Osteocyte (in vitro differentiated cells): ENCODE data around the gene MEIS3. TPM values are rescaled to one million over a fixed set of nuclear protein-coding genes. Genes with fewer than 3 reads are reported as not detected.

Experiments
- DNase-seq: peaks from one replicate; pipeline ENCODE4 v3.0.0; 2021; ENCODE audit warnings: mixed read lengths; ENCODE audit not compliant: unreplicated experiment; ENCODE audit errors: extremely low spot score
- H3K27ac Mint-ChIP-seq: one replicate; pipeline ENCODE4 v1.8.0; 2021; ENCODE audit warnings: mild to moderate bottlenecking, mixed read lengths; ENCODE audit not compliant: unreplicated experiment
- H3K27me3 Mint-ChIP-seq: one replicate; pipeline ENCODE4 v1.8.0; 2021; ENCODE audit warnings: mixed read lengths; ENCODE audit not compliant: unreplicated experiment
- H3K36me3 Mint-ChIP-seq: one replicate; pipeline ENCODE4 v1.8.0; 2021; ENCODE audit warnings: mixed read lengths; ENCODE audit not compliant: unreplicated experiment
- H3K4me1 Mint-ChIP-seq: one replicate; pipeline ENCODE4 v1.8.0; 2021; ENCODE audit warnings: mixed read lengths; ENCODE audit not compliant: unreplicated experiment
- H3K4me3 Mint-ChIP-seq: one replicate; pipeline ENCODE4 v1.8.0; 2021; ENCODE audit warnings: mild to moderate bottlenecking, moderate library complexity, mixed read lengths; ENCODE audit not compliant: unreplicated experiment
- H3K9me3 Mint-ChIP-seq: one replicate; pipeline ENCODE4 v1.8.0; 2021; ENCODE audit warnings: mixed read lengths; ENCODE audit not compliant: unreplicated experiment
- total RNA-seq: library from RNA; stranded (reverse); gene quantifications from 2 replicates; pipeline ENCODE4 v1.2.1, GENCODE V29; 2021
- TF ChIP-seq, protein P1 (sequence below): fragments of 200-600 bp; sonication (generic); IDR thresholded peaks from 2 replicates; pipeline ENCODE4 v1.5.0; 2021; ENCODE audit warnings: antibody characterized with exemption, mild to moderate bottlenecking, moderate library complexity

MEIS3 gene
- total RNA-seq, 1 donor from 2014 or later: 99.0 TPM

DNA sequence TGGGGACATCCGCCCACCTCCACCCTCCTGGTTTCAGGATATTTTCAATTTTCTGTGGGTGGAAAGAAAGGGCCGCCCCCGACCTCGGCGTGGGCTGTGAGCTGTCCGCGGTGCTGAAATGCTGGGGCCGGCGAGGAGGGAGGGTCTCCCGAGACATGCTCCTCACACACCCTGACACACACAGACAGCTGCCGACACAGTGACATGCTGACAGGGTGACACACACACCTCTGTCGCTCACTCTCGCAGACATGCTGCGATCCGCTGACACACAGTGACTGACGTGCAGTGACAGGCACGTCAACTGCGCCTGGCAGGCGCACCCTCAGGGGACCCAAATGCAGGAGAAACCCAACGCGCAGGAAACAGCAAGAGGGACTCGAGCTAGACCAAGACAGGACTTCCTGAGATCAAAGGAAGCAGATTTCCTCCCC lies 25.1 kb upstream of the MEIS3 start:
- no peak overlapping the region for H3K4me3 Mint-ChIP-seq
- H3K4me1 Mint-ChIP-seq: peaks cover 17% of the 10 kb centered on the region
- no peaks in the 10 kb centered on the region for H3K36me3 Mint-ChIP-seq
- no peak for DNase-seq
- no peak overlapping the region for H3K27ac Mint-ChIP-seq
- peaks cover 74% of the 10 kb centered on the region for H3K27me3 Mint-ChIP-seq
- no peaks in the 10 kb centered on the region for H3K9me3 Mint-ChIP-seq
- TF ChIP-seq, protein P1, sequence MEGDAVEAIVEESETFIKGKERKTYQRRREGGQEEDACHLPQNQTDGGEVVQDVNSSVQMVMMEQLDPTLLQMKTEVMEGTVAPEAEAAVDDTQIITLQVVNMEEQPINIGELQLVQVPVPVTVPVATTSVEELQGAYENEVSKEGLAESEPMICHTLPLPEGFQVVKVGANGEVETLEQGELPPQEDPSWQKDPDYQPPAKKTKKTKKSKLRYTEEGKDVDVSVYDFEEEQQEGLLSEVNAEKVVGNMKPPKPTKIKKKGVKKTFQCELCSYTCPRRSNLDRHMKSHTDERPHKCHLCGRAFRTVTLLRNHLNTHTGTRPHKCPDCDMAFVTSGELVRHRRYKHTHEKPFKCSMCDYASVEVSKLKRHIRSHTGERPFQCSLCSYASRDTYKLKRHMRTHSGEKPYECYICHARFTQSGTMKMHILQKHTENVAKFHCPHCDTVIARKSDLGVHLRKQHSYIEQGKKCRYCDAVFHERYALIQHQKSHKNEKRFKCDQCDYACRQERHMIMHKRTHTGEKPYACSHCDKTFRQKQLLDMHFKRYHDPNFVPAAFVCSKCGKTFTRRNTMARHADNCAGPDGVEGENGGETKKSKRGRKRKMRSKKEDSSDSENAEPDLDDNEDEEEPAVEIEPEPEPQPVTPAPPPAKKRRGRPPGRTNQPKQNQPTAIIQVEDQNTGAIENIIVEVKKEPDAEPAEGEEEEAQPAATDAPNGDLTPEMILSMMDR: no peak

DNA sequence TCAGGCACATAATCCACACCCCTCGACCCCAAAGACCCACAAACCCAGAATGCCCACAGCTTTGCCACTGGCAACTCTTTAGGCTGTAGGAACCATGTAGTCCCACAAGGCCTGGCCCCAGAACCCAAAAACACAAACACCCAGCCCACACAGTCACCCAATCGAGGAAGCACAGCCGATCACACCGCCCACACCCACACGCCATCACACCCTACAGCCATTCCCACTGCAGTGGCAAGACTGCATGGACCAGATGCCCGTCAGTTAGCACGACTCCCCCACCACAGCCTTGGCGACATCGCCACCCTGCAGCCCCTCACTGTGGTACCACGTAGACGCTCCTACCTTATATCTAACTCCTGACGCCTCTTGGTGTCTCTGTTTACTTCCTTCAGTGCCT lies 24.0 kb upstream of the MEIS3 start:
- Mint-ChIP-seq H3K27me3 (peaks cover 63% of the 10 kb centered on the region), H3K4me1 (peaks cover 15% of the 10 kb centered on the region), H3K9me3 (no peaks in the 10 kb centered on the region), H3K4me3 (no peak overlapping the region), H3K27ac (no peak overlapping the region), H3K36me3 (no peaks in the 10 kb centered on the region)
- no peak for DNase-seq
- TF ChIP-seq, protein P1: no peak

DNA sequence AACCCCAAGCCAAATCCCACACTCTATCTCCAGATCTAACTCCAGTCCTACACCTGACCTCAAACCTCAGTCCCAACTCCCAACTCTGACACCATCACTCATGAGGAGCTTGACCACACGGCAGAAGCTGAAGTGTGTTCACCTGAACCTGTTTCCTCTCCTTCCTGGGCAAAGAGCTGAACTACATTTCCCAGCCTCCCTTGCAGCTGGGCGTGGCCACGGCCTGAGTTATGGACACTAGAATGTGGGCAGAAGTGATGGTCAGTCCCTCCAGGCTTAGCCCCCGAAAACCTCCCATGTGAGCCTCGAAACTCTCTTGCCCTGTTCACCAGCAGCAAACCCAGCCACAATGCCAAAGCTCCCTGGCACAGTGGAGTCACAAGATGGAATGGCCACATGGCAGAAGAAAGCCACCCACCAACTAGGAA lies 19.5 kb upstream of the MEIS3 start:
- Mint-ChIP-seq H3K9me3 (no peaks in the 10 kb centered on the region), H3K27me3 (peaks cover 25% of the 10 kb centered on the region), H3K27ac (no peak overlapping the region), H3K4me1 (peaks cover 3% of the 10 kb centered on the region), H3K4me3 (no peak overlapping the region), H3K36me3 (no peaks in the 10 kb centered on the region)
- TF ChIP-seq, protein P1: no peak
- no peak for DNase-seq

DNA sequence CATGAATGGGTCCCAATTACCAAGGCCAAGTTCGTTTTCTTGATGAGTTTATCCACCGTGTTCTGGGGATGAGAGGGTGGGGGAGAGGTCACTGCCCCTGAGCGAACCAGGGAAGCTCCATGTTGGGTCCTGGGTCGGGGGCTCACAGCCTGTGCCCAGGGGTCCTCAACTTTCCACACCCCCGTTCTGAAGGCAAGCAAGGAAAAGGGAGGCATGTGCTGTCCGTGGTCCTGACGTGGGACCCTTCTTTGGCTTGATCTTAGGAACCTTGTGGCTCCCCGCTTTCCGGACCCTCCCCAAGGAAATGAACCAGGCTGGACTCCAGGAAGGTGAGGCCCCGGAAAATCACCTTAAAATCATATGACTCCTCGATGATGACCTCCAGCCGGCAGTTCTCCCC lies 18.2 kb upstream of the MEIS3 start:
- no peak for DNase-seq
- no peaks in the 10 kb centered on the region for H3K9me3 Mint-ChIP-seq

DNA sequence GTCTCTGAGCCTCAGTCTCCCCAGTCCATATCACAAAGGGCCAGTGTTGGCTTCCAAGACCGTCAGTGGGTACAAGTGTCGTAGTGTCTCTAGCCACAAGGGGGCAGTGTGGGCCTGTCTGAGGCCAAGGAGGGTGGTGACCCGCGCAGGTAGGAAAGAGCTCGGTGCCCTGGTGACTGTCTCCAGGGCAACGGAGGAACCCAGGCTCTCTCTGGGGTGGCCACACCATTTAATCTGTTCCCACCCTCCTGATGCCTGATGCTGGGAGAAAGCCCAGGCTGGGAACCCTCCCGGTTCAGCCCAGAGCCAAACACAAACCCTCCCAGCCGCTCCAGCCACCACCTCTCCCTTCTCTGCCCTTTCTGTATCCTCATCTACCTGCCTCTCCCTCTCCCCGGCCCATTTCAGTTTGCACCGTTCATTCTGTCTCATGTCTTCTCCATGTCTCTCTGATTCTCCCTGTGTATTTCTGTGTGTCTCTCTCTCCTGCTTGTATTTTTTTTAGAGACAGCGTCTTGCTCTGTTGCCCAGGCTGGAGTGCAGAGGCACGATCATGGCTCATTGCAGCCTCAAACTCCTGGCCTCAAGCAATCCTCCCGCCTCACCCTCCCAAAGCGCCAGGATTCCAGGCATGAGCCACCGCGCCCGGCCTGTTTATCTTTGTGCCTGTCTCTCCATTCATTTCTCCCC lies 17.5 kb upstream of the MEIS3 start:
- Mint-ChIP-seq H3K9me3 (no peaks in the 10 kb centered on the region), H3K4me1 (peaks cover 3% of the 10 kb centered on the region), H3K27me3 (peaks cover 8% of the 10 kb centered on the region), H3K27ac (no peak overlapping the region), H3K4me3 (no peak overlapping the region), H3K36me3 (no peaks in the 10 kb centered on the region)
- no peak for DNase-seq
- TF ChIP-seq, protein P1: peak; percentile 90

More for the DNA sequence above, 18.2 kb upstream of the MEIS3 start:
- Mint-ChIP-seq H3K27me3 (peaks cover 13% of the 10 kb centered on the region), H3K4me1 (peaks cover 3% of the 10 kb centered on the region), H3K4me3 (no peak overlapping the region), H3K27ac (no peak overlapping the region), H3K36me3 (no peaks in the 10 kb centered on the region)
- TF ChIP-seq, protein P1: no peak
